EL (cell line): ENCODE data around the gene DDN.

Source experiments
- DNase-seq: peaks from one replicate; pipeline ENCODE4 v3.0.0-alpha.2; 2016

Gene DDN

DNA sequence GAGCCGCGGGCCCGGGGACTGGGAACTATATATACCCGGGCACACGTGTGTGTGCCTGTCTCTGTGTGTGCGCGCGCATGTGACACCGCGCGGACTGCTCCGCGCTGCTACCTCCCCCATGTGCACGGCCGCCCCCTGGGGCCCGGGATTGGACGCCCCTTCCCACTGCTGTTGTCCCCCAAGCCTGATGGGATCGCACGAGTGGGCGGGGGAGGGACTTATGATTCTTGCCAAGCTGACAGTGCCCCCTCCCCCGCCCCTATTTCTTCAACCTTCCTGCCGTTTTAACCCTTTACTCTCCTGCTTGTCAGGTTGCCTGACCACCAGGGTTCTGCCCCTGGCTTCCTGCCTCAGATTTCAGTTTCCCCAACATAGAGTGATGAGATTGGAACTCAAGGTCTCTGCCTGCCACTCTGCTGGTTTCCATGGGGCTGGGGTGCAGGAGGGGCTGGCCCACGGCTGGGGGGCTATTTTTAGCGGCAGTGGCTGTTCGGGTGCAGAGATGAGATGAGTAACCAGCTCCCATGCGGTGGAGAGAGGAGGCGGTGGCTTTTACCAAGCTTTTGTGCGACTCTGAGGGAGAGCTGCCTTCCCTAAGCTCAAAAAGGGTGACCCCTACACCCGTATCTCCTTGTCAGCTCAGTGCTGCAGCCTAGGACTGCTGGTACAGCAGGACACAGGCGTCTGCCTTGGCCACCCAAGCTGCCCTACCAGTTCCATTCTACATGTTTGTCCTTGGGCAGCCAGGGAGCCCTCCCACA lies at the start of gene DDN:
Gene DDN (minus strand): TSS at position 5 of the 761 bp plus-strand sequence. CDS start 88 bp downstream, outside the sequence.
- peak; percentile 50 for DNase-seq

DNA sequence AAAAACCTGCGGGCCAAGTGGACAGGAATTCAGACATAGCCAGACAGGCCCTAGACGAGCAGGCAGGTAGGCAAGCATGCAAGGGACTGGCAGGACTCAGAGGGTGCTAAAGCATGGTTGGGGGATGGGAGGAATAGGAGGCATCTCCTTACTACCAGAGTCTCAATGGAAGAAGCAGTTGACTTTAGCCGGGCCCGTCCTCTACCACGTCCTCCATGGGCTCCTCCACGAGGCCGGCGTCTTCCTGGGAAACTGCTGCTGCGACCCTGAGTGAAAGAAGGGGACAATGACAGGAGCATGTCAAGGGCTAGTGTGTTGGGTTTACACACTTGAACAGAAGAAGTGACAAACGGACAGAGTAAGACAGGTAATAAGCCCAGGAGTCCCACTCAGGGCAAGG lies 49.8 kb upstream of the DDN start:
- DNase-seq = no peak

DNA sequence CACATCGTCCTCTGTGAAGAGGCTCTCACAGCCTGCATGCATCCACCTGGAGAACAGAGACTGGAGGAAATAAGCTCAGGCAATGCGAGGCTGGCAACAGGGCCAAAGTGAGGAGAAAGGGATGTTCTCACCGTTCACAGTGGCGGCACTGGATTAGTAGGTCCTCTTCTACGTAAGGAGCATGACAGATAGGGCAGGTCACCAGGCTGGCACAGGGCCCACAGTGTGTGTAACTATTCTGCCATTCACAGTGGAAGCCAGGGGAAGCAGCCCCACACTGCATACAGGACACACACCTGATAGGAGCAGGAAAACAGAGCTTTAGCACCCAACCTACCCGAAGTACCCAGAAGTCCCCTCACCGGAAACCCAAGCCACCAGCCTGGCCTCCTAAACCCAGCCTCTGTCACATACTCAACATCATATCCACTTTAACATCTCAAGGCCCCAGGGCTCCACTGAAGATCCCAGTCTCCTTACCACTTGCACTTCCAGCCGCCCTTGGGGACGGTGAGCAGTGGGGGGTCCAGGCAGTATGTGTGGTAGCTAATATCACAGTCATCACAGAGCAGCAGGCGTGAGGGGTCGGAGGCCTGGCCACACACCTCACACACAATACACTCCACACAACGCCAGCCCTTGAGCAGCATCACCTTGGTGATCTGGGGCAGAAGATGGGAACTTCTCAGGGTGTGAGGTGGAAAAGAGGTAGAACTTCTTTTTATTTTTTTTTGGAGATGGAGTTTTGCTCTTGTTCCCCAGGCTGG lies 47.1 kb upstream of the DDN start:
- no peak for DNase-seq

DNA sequence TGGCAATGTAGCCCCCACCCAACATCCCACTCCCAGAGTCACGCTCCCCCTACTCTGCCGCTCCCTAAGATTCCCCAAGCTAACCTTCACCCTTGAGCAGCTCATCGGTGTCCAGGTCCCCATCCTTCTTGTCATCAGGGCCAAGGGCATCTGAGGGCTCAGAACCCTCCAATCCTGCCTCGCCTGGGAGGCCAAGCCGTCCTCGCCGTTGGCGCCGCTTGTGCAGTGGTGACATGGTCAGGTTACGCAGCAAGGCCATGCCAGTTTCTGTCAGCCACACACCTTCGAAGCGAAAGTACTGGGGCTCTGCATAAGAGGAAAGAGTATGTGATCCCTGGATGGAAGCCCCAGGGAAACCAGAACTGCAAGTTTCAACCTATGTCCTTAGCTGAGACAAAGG lies 45.5 kb upstream of the DDN start:
- no peak for DNase-seq

DNA sequence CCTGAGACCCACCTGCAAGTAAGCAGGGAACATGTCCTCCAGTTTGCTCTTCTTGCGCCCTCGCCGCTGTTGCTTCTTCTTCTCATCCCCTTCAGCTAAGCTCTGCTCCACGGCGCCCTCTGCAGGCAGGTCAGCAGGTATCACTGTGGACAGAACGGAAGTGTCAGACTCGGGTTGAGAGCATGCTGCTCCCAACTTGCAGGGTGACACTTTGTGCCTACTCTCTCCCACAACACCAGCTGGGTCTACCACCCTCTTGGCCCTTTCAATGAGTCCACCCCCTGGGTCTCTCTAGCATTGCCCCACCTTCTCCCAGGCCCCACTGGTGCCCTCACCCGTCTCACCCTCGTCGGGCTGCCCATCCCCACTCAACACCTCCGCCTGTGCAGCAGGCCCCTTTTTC lies 44.7 kb upstream of the DDN start:
- peak; percentile 45 for DNase-seq

DNA sequence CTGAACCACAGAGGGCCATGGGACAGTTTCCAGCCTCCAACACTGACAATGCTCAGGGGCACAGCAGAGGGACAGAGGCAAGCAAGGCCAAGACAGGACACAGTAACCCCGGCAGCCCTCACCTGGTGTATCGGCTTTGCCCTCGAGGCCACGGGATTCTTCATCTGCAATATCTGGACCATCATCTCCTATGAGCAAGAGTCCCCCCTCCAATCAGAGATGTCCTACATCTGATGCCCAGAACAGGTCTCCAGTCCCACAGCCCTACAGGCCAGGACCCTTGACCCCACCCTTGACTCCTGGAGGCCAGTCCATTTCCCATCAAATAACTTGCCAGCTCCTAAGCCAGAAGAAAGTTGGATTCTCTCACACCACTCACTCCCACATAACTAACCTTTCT lies 44.1 kb upstream of the DDN start:
- no peak for DNase-seq

DNA sequence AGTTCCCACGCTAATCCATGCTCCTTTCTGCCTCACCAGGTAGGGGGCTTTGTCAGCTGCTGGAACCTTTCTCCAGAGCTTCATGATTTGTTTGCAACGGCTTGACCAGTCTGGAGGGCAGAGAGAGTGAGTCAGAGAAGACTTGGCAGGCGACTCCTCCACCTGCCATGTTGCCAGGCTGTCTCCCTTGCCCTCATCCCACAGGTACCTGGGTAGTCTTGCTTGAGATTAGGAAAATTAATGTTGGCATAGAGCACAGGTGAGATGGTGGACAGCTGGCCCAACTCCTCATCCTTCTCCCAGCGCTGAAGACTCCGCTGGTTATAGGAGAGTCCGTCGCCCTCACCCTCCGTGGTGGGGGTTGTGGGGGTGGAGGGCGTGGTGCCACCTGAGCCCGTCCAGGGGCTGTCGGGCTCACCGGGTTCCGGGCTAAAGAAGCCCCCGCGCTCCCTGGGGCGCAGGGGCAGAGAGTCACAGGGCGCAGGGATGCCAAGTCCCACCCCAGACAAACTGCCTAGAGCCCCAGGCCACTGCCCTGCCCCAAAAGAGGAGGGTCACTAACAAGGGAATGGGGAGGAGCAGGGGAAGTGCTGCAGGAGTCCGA lies 42.8 kb upstream of the DDN start:
- no peak for DNase-seq

DNA sequence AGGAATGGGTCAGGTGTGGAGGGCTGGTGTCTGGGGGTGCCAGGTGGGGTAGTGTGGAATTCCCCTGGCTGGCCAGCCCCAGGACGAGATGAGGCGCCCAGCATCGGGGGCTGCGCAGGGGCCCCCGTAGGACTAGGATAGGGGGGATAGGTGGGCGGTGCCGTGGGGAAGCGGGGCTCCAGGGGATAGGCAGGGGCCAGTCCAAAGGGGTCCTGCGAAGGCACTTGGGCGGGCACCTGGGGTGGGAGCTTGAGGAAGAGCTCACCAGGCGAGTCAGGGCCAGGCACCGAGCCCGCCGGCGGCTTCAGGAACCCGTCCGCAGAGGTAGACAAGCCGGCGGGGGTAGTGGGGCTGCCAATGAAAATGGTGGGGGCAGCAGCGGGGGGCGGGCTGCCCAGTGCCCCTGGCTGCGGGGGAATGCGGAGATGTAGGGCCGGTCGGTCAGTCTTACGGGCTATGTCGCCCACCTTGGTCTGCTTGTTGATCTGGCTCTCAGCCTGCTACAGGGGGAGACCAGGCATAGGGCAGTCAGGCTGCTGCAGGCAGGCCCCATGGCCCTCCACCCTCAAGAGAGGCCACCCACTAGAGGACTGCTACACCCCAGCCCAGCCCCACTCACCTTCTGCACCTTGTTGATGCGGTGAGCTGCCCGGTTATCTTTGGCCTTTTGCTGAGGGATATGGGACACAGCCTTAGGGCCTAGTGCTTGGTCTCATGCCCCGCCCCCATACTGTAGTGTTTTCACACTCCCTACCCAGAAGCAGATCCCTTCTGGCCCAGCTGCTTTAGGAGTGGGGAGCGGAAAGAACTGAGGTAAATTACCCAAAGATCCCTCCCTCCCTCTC lies 42.1 kb upstream of the DDN start:
- no peak for DNase-seq

DNA sequence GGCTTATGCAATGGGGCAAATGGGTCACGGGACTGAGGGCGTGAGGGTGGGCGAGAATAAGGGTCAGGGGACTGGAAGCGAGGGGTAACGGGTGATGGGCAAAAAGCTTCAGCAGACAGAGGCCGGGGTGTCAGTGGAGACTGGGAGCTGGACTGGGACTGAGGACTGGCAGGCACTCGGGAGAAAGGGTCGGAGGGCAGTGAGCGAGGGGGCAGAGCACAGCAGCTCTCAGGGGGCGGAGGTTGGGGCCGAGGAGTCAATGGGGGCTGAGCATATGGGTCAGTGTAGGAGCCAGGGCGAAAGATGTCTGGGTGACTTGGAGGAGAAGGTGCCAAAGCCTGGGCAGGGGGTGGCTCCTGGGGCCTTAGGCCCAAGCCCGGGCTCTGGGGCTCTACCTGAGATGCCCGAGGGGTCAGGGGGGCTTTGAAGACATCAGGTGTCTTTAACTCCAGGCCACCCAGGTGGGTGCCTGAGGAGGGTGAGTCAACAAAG lies 41.2 kb upstream of the DDN start:
- no peak for DNase-seq

DNA sequence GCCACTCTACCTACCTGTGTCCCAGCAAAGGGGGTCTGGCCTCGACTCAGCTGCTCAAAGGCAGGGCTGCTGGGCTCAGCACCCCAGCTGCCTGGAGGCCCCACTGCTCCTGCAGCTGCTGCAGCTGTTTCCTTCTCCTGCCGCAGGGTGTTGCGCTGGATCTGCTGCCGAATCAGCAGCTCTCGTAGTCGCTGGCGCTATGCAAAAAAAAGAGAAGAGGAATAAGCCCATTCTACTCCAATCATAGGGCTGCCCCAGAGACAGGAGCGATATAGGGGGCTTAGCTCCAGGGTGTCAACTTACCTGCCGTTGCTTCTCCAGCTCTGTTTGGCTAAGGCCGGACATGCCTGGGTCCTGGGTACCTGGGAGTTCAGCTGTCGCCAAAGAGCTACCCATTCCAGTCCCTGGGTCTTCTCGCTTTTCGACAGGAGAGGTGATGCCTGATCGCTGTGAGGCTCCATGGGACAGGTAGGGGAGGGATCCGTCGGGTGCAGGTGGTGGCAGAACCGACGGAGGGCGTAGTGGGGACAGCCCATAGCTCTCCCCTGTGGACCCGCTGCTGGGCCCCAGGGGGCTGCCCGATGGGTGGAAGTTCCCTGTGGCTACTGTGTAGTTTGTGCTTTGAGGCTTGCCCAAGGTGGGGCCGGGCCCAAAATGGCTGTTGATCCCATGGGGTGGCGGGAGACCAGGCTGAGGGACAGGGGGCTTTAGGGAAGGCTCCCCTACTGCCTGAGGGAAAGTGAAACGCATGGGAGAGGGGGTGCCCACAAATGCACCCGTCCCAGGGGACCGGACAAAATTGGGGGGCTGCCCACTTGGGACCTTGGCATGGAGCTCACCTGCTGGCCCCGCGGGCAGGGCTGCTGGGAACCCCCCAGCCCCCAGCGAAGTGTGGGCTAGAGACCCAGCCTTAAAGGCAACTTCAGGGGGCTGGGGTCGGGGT lies 40.5 kb upstream of the DDN start:
- DNase-seq = no peak

DNA sequence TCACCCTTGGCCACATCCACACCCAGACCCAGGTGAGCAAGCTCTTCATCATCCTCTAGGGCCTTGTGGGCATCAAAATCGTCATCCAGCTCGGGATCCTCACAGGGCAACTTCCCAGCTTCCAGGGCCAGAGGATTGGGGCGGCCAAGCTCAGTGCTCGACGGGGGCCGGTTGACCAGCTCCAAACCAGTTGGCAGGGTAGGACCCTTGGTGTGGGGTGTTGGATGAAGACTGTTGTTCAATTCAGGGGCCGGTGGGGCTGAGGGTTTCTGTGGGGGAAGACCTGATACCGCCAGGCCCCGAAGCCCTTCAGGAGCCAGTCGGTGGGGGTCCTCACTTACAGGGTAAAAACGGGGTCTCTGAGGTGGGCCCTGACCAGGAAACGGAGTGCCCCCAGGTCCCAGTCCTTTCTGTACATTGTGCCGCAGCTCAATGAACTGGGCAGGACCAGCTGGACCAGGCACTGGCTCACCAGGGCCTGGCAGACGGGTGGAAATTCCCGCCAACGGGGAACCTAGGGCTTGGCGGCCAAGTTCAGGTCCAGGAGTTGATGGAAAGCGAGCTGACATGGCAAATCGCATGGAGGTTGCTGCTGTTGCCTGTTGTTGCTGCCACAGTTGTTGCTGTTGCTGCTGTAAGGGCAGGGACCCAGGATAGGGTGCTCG lies 39.2 kb upstream of the DDN start:
- DNase-seq = no peak

DNA sequence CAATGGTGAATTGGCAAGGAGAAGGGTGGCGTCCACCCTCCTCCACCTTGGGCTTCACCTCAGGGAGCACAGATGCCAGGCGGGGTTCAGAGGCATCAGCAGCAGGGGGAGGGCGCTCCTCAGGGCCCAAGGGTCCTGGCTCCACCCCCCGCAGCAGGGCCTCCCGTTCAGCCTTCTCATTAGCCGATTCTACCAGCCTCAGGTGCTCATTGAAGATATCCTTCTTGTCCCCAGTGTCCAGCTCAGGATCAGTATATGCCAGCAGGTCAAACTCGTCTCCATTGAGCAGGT lies 38.7 kb upstream of the DDN start:
- no peak for DNase-seq

DNA sequence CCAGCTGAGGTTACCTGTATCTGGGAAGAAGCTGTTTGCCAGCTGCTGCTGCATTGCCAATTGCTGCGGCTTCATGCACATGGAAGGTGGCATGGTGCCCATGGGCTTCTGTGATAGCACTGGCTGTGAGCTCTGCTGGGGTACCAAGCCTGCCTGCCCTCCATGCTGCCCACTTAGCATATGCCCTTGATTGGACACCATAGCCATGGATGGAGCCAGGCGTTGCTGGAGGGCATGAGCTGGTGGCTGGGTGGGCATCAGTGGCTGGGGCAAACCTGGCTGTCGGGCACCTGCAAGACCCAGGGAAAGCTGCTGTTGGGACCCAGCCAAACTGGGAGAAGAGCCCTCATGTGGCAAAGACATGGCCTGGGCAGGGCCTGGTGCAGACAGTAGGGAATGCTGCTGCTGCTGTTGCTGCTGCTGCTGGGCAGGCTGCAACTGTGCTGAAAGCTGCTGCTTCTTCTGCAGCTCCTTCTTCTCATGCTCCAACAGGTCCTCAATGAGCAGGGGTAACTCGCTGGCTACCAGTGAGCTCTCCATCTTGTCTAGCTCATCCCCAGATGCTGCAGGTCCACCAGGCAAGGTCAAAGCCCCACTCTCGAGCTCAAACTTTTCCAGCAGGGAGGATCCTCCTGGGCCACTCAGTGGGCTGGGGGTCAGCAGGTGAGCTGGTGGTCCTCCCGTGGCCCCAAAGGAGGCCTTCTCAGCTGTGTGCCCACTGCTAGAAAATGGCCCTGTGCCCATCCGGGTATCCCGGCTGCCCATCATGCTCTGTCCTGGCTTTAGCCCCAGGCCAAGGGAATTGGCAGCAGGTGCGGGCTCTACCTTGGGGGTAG lies 38.2 kb upstream of the DDN start:
- no peak for DNase-seq

DNA sequence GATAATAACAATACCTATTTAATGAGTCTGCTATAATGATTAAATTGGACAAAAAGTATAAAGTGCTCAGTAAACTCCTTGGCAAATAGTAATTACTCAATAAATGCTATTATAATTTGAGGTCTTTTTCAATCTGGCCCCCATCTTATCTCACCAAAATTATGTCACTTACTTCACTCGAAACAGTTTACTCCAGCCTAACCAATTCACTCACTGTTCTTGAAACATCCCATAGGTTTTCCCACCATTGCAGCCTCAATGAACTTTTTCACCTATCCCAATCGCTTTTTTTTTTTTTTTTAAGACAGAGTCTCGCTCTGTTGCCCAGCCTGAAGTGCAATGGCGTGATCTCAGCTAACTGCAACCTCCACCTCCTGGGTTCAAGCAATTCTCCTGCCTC lies 36.9 kb upstream of the DDN start:
- no peak for DNase-seq

DNA sequence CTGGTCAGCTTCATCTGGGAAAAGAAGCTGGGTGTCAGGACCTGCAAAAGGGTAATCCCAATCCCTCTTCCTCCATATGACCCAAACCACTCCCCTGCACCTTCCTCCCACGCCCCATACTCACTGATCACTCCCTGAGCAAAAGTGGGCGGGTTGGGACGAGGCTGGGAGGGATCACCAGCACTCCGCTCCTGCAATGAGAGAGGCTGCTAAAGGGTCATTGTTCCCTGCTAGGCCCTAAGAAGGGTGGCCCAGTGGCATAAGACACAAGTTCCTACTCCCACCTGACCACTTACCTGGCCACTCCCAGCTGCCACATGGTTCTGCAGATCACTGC lies 35.1 kb upstream of the DDN start:
- DNase-seq = no peak

DNA sequence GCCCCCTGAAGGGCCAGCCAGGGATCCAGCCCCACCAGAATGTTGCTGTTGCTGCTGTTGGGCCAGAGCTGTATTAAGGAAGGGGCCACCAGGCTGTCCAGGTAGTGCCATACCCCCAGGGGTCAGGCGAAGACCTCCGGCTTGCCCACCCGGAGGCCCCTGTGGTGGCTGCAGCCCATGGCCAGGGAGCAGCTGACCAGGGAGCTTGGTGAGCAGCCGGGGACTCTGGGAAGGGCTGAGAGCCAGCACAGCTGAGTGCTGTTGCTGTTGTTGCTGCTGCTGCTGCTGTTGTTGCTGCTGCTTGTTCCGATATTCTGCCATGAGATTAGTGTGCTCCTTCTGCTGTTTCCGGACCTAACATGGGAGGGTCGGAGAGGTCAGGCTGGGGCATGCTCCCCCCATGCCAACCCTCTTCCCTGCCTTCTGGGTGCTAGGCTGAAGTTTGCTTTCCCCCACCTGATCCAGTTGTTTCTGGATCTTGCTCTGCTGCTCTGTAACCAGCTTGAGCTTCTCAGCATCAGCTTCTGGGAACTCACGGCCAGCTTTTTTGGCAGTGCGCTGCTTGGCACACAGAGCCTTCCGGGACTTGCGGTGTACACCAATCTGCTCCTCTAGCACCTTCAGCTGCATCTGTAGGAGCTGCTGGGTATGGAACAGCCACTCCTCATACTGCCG lies 34.6 kb upstream of the DDN start:
- no peak for DNase-seq

DNA sequence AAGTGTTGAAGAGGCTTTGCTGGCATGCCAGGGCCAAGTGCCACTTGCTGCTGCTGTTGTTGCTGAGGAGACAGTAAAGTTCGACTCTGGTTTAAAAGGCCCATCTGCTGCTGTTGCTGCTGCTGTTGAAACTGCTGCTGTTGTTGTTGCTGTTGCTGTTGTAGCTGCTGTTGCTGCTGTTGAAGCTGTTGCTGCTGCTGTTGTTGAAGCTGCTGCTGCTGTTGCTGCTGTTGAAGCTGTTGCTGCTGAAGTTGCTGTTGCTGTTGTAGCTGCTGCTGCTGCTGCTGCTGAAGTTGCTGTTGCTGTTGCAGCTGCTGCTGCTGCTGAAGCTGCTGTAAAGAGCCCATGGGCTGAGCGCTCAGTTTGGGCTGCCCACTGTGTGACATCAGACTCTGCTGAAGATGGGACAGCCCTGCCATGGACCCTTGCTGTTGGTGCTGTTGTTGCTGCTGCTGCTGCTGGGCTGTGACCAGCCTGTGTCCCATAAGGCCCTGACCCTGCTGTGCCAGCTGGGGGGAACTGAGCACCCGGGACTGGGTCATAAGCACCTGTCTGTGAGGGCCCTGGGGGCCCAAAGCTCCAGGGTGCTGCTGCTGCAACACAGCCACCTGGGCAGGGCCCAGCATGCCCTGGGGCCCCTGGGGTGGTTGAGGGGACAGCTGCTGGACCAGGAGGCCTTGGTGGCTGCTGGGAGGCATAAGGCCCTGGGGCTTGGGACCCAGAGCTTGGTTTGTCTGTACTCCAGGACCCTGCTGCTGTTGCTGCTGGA lies 33.7 kb upstream of the DDN start:
- DNase-seq = no peak

DNA sequence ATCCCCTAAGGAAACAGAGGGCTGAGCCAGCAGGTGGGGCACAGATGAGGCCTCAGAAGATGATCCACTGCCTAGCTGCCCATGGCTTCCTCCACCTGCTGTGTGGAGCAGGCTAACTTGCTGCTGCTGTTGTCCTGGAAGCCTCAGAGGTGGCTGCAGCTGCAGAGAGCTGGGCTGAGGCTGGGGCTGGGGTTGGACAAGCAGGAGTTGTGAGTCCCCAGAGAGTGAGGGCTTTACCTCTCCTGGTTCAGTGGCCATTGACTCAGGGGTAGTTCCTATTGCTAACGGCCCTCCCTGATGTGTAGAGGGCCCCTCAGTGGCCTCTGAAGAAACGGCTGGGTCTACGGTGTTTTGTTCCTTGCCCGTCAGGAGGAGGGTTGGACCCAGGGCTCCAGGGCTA lies 33.1 kb upstream of the DDN start:
- DNase-seq = no peak

DNA sequence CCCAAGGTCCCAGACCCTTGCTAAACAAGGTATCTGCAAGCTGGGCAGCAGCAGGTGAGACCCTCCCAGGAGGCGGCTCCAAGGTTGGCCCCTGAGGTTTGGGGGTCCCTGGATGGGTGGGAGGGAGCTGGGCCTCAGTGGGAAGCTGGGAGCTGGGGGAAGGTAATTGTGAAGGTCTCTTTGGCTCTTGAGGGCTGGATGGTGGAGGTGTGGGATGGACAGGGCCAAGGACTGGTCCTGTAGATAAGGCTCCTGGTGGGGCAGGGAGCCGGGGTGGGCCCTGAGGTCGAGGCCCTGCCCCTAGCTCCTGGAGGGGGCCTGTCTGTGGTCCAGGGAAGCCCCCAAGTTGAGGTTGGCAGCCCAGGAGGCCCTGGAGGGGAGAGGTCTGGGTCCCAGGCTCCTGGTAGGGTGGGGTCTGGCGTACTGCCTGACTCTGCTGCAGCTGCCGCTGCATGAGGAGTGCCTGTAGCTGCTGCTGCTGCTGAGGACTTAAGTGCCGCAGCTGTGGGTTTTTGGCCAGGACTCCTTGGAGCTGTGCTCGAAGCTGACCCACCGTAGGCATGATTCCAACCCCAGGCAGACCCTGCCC lies 32.5 kb upstream of the DDN start:
- no peak for DNase-seq
